Measurements from ENCODE around the gene CNTNAP1.

DNA sequence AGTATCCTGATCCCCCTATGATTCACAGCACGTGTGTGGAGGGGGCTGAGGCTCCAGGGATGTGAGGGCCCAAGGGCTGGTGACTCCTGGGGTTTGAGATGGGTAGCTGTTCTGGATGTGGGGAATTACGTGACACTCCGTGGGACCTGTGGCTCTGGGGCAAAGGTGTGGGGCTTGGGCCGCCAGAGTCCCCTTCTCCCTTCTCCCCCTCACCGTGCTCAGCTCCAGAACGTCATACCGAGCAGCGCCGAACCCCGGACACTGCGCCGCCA, 12.7 kb upstream of the CNTNAP1 start:
- TF ChIP-seq CTCF (IDR thresholded peaks at IDR 0.05 in 2 of 3, conservative IDR thresholded peaks at IDR 0.05 in 1 of 3; ENCODE audit: borderline replicate concordance in 1 of 3, insufficient read depth in 1 of 3, low read depth in 2 of 3, low read length in 2 of 3) (no peak), TCF7L2 (IDR thresholded peaks at IDR 0.05; ENCODE audit: borderline replicate concordance, extremely low read depth, insufficient read depth, insufficient read length) (no peak), POLR2A (IDR thresholded peaks at IDR 0.05; ENCODE audit: borderline replicate concordance, extremely low read depth, insufficient read depth, insufficient read length) (no peak), ZBTB33 (IDR thresholded peaks at IDR 0.05; ENCODE audit: extremely low read depth, insufficient replicate concordance, low read length) (no peak), EZH2 (IDR thresholded peaks at IDR 0.05) (no peak), MAX (IDR thresholded peaks at IDR 0.05) (no peak), RAD21 (IDR thresholded peaks at IDR 0.05; ENCODE audit: low read depth) (no peak), ZFX (IDR thresholded peaks at IDR 0.05) (no peak), ZNF274 (IDR thresholded peaks at IDR 0.05; ENCODE audit: low read depth, low read length) (no peak)
